ENCODE results near the gene JAZF1. TPM values are rescaled to one million over a fixed set of nuclear protein-coding genes. Genes with fewer than 3 reads are reported as not detected.

Gene JAZF1
- total and polyA plus RNA-seq, 2 of the 4 experiments (the other 2 are of a cell fraction): 8.4 to 10.5 TPM

DNA sequence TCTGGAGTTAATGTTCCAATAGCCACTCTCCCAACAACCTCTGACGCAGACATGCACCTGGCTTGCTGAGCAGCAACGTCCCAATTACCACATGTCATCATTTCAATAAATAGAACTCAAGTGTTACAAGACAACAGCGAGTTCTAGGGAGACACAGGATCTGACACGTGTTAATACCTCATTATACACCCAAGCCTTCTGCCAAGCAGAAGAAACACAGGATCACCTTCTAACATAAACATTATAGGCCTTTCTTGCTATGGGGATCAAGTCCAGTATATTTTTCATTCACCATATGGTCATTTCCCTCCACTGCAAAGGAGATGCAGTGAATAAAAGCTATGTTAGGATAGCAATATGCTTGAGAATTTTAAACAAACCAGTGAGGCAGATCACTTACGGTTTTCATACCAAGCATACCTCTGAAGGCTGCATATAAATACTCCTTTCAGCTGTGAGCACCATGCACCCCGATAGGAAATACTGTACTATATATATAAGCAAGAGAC lies 74.2 kb downstream of the JAZF1 start:
- H2AK9ac ChIP-seq (replicated peaks; ENCODE audit: low read depth, low read length, poor library complexity): no peak overlapping the region
- H2AFZ ChIP-seq (replicated peaks; ENCODE audit: low read length, poor library complexity): no peak overlapping the region
- H3K27me3 ChIP-seq (ENCODE audit: control insufficient read depth, insufficient read depth, low read length): no peaks in the 10 kb centered on the region
- H2BK120ac ChIP-seq (ENCODE audit: low read depth, low read length): no peak overlapping the region
- TF ChIP-seq, protein P1, sequence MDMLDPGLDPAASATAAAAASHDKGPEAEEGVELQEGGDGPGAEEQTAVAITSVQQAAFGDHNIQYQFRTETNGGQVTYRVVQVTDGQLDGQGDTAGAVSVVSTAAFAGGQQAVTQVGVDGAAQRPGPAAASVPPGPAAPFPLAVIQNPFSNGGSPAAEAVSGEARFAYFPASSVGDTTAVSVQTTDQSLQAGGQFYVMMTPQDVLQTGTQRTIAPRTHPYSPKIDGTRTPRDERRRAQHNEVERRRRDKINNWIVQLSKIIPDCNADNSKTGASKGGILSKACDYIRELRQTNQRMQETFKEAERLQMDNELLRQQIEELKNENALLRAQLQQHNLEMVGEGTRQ (IDR thresholded peaks at IDR 0.05; ENCODE audit: low read depth, low read length): no peak
- TF ChIP-seq MXI1 (IDR thresholded peaks at IDR 0.05; ENCODE audit: borderline replicate concordance, low read depth, low read length): 0 out of 2 replicates have a peak, but pooled peaks have one; percentile 33
- no peak for TF ChIP-seq MAFK (IDR thresholded peaks at IDR 0.05; ENCODE audit: low read depth, low read length)
- TF ChIP-seq, protein P2, sequence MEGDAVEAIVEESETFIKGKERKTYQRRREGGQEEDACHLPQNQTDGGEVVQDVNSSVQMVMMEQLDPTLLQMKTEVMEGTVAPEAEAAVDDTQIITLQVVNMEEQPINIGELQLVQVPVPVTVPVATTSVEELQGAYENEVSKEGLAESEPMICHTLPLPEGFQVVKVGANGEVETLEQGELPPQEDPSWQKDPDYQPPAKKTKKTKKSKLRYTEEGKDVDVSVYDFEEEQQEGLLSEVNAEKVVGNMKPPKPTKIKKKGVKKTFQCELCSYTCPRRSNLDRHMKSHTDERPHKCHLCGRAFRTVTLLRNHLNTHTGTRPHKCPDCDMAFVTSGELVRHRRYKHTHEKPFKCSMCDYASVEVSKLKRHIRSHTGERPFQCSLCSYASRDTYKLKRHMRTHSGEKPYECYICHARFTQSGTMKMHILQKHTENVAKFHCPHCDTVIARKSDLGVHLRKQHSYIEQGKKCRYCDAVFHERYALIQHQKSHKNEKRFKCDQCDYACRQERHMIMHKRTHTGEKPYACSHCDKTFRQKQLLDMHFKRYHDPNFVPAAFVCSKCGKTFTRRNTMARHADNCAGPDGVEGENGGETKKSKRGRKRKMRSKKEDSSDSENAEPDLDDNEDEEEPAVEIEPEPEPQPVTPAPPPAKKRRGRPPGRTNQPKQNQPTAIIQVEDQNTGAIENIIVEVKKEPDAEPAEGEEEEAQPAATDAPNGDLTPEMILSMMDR (conservative IDR thresholded peaks at IDR 0.05; ENCODE audit: low read depth, low read length): no peak
- no peak overlapping the region for H3K14ac ChIP-seq (replicated peaks; ENCODE audit: low read depth, low read length)
- H3K79me1 ChIP-seq (ENCODE audit: low read depth in 1 of 2, low read length in 2 of 2): peaks cover 41 to 64% of the 10 kb centered on the region in 2 experiments
- peaks cover 35% of the 10 kb centered on the region for H4K20me1 ChIP-seq (ENCODE audit: insufficient read depth, low read length)
- 0 out of 3 replicates have a peak overlapping the region, but pooled peaks have one; percentile 70 for H2BK15ac ChIP-seq (ENCODE audit: low read depth, low read length)
- H3K18ac ChIP-seq (ENCODE audit: low read depth, low read length): peak overlapping the region; percentile 20; the same call in 1 of the 2 replicates
- no peaks in the 10 kb centered on the region for H3K9me3 ChIP-seq (ENCODE audit: control insufficient read depth, insufficient read depth, low read length)
- H4K5ac ChIP-seq (ENCODE audit: low read depth, low read length): peak overlapping the region; percentile 7; the same call in 1 of the 2 replicates
- 40% methylated on average over 1 of the region's 6 CpGs; no CpG with 5 or more reads in 1 of the 2 experiments for WGBS, 2 experiments (ENCODE audit: extremely low coverage in 2 of 2, insufficient read length in 1 of 2)
- H3K4me3 ChIP-seq (ENCODE audit: insufficient read depth, low read depth, low read length): no peak overlapping the region
- peaks cover 29% of the 10 kb centered on the region for H3K9me1 ChIP-seq (ENCODE audit: insufficient read depth, low read length)
- peak overlapping the region; percentile 49; the same call in 1 of the 2 replicates for H4K91ac ChIP-seq (ENCODE audit: insufficient read depth, low read depth, low read length)
- no peaks in the 10 kb centered on the region for H3K36me3 ChIP-seq (ENCODE audit: control insufficient read depth, insufficient read depth, low read length)
- peak overlapping the region; percentile 33; the same call in 1 of the 2 replicates for H2AK5ac ChIP-seq (ENCODE audit: low read depth, low read length)
- ATAC-seq (ENCODE audit: low read depth): peak; percentile 92
- H2BK20ac ChIP-seq (ENCODE audit: low read depth, low read length): no peak overlapping the region
- in situ Hi-C loops (cut with MboI; ENCODE audit: low sequenced_read_pairs): no loop called here
- peak overlapping the region; percentile 83; the same call in 1 of the 2 replicates for H3K27ac ChIP-seq (ENCODE audit: insufficient read depth, low read length)
- no TSS peak for BruUV-seq (replicated peaks)
- H3K4me1 ChIP-seq (ENCODE audit: control insufficient read depth, insufficient read depth, low read length): peaks cover 38% of the 10 kb centered on the region
- H3K56ac ChIP-seq (ENCODE audit: extremely low read depth, insufficient read depth, low read length): no peak overlapping the region; the same call in 1 of the 2 replicates
- H3K4ac ChIP-seq (ENCODE audit: low read depth, low read length): 0 out of 2 replicates have a peak overlapping the region, but pooled peaks have one; percentile 27
- H4K8ac ChIP-seq (ENCODE audit: low read depth in 2 of 2, low read length in 2 of 2): peak overlapping the region in 1 of 2 experiments; percentile 3; a peak in 2 of 4 replicates
- H3K4me2 ChIP-seq (ENCODE audit: low read depth, low read length): peak overlapping the region; percentile 31
- no peak overlapping the region for H3K9ac ChIP-seq (ENCODE audit: low read depth, low read length)
- peak overlapping the region; percentile 76 for H2BK5ac ChIP-seq (ENCODE audit: low read depth, low read length, poor library complexity, severe bottlenecking)
- no peak overlapping the region for H3K23ac ChIP-seq (ENCODE audit: low read depth, low read length)
- ChIA-PET CTCF (interaction anchor here (1.0 to 1.2 kb wide), 2 partner anchors 10 to 89 kb away, joined by 3 read pairs; no protein-coding TSS in a partner anchor), POLR2A (ENCODE audit: unreplicated experiment) (no interaction called here)
- dilution Hi-C loops (cut with HindIII; ENCODE audit: low sequenced_read_pairs, unreplicated experiment): no loop called here
- peak; percentile 93 for DNase-seq
- intact Hi-C loops (cut with micrococcal nuclease): loop anchor here (1.0 to 5.0 kb wide), 3 partner anchors 24 to 166 kb away; no protein-coding TSS in a partner anchor

Data from IMR-90 (cell line).